Measurements from ENCODE around the gene BAZ1B. TPM values are rescaled to one million over a fixed set of nuclear protein-coding genes. Genes with fewer than 3 reads are reported as not detected.

BAZ1B gene
- total and polyA plus RNA-seq, 2 donors from 2014 or later = 10.4 to 52.0 TPM

DNA sequence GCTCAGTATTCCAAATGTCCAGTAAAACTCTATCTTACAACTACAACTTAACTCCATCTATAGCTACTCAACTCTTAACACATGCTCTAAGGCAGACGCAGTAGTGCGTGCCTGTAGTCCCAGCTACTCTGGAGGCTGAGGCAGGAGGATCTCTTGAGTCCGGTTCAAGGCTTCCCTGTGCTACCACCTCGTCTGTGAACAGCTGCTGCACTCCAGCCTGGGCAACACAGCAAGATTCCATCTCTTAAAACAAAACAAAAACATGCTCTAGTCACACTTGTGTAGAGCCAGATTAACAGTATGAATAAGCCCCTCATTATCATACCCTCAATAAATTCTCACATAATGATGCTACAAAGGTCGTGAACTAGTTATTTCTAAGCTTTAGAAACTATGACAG, 3.6 kb downstream of the BAZ1B start:
- Histone ChIP-seq H3K36me3 (ENCODE audit: control insufficient read depth in 2 of 3, insufficient read depth in 3 of 3, low read length in 3 of 3) (peaks cover 0 to 13% (median 6%) of the 10 kb centered on the region in 3 donors), H3K4me1 (ENCODE audit: control insufficient read depth in 2 of 3, insufficient read depth in 2 of 3, low read depth in 1 of 3, low read length in 3 of 3) (peaks cover 0 to 20% (median 16%) of the 10 kb centered on the region in 3 donors), H3K27ac (ENCODE audit: low read depth in 2 of 2, low read length in 2 of 2) (no peak overlapping the region), H3K27me3 (ENCODE audit: control insufficient read depth, insufficient read depth, low read length) (no peaks in the 10 kb centered on the region), H3K9ac (ENCODE audit: low read length in 3 of 3) (no peak overlapping the region), H3K9me3 (ENCODE audit: control insufficient read depth in 2 of 3, insufficient read depth in 1 of 3, low read length in 3 of 3) (no peaks in the 10 kb centered on the region), H3K4me3 (ENCODE audit: low read length in 3 of 3) (no peak overlapping the region)
- TF ChIP-seq, protein P1, sequence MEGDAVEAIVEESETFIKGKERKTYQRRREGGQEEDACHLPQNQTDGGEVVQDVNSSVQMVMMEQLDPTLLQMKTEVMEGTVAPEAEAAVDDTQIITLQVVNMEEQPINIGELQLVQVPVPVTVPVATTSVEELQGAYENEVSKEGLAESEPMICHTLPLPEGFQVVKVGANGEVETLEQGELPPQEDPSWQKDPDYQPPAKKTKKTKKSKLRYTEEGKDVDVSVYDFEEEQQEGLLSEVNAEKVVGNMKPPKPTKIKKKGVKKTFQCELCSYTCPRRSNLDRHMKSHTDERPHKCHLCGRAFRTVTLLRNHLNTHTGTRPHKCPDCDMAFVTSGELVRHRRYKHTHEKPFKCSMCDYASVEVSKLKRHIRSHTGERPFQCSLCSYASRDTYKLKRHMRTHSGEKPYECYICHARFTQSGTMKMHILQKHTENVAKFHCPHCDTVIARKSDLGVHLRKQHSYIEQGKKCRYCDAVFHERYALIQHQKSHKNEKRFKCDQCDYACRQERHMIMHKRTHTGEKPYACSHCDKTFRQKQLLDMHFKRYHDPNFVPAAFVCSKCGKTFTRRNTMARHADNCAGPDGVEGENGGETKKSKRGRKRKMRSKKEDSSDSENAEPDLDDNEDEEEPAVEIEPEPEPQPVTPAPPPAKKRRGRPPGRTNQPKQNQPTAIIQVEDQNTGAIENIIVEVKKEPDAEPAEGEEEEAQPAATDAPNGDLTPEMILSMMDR (IDR thresholded peaks at IDR 0.05; ENCODE audit: borderline replicate concordance, extremely low read depth, insufficient read depth) = no peak
- no peak for FAIRE-seq
- no peak for DNase-seq
- intact Hi-C loops (cut with DNase I) = no loop called here

DNA sequence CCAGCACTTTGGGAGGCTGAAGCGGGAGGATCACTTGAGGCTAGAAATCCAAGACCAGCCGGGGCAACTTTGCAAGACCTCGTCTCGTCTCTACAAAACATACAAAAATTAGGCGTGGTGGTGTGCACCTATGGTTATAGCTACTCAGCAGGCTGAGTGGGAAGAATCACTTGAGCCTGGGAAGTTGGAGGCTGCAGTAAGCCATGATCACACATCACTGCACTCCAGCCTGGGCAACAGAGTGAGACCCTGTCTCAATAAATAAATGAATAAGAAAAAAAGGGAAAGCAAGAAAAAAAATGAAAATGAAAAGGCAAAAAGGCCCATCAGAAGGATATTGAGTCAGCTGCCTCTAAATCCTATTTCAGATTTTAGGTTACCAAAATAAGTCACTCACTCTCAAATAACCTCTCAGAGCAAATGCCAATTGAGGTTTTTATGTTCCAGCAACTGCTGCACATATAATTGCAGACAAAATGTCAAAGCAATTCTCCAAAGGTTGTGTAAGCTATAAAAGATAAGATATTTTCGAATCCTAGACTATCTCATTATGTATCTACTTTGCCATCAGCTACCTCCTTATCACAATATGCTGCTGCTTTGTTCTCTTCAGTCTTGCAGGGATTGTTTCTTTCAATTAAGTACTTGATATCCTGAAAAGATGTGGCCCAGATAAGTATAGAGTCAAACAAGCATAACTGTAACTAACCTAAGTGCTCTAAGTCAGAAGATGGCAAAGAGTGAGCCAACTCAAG, 4.7 kb downstream of the BAZ1B start:
- no peak overlapping the region for H3K4me3 ChIP-seq (ENCODE audit: low read length in 3 of 3)
- DNase-seq (no peak), FAIRE-seq (no peak)
- intact Hi-C loops (cut with DNase I) = no loop called here
- H3K36me3 ChIP-seq (ENCODE audit: control insufficient read depth in 2 of 3, insufficient read depth in 3 of 3, low read length in 3 of 3) = peaks cover 0 to 14% (median 6%) of the 10 kb centered on the region in 3 donors
- no peak overlapping the region for H3K27ac ChIP-seq (ENCODE audit: low read depth in 2 of 2, low read length in 2 of 2)
- H3K9ac ChIP-seq (ENCODE audit: low read length in 3 of 3) = no peak overlapping the region
- TF ChIP-seq, protein P1 (IDR thresholded peaks at IDR 0.05; ENCODE audit: borderline replicate concordance, extremely low read depth, insufficient read depth) = no peak
- H3K27me3 ChIP-seq (ENCODE audit: control insufficient read depth, insufficient read depth, low read length) = no peaks in the 10 kb centered on the region
- peaks cover 0 to 20% (median 16%) of the 10 kb centered on the region in 3 donors for H3K4me1 ChIP-seq (ENCODE audit: control insufficient read depth in 2 of 3, insufficient read depth in 2 of 3, low read depth in 1 of 3, low read length in 3 of 3)
- no peaks in the 10 kb centered on the region for H3K9me3 ChIP-seq (ENCODE audit: control insufficient read depth in 2 of 3, insufficient read depth in 1 of 3, low read length in 3 of 3)

DNA sequence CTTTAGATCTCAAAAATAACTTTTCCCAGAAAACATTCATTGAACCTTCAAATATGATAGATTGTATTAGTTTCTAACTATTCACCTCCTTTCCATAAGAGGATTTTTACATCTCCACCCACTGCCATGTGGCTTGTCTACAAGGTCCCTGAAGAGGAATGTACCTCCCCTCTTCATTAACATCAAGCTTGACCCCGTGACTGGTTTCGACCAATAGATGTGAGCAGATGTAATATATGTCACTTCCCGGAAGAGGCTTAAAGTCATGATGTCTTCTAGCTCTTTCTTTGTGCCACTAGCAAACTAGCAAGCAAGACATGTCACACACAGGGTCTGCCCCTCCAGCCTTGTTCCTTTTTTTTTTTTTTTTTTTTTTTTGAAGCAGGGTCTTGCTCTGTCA, 6.9 kb downstream of the BAZ1B start:
- H3K4me1 ChIP-seq (ENCODE audit: control insufficient read depth in 2 of 3, insufficient read depth in 2 of 3, low read depth in 1 of 3, low read length in 3 of 3) = peaks cover 0 to 14% (median 10%) of the 10 kb centered on the region in 3 donors
- H3K4me3 ChIP-seq (ENCODE audit: low read length in 3 of 3) = no peak overlapping the region
- no peak overlapping the region for H3K9ac ChIP-seq (ENCODE audit: low read length in 3 of 3)
- DNase-seq (no peak), FAIRE-seq (no peak)
- intact Hi-C loops (cut with DNase I) = no loop called here
- H3K9me3 ChIP-seq (ENCODE audit: control insufficient read depth in 2 of 3, insufficient read depth in 1 of 3, low read length in 3 of 3) = no peaks in the 10 kb centered on the region
- peaks cover 0 to 20% (median 9%) of the 10 kb centered on the region in 3 donors for H3K36me3 ChIP-seq (ENCODE audit: control insufficient read depth in 2 of 3, insufficient read depth in 3 of 3, low read length in 3 of 3)
- H3K27ac ChIP-seq (ENCODE audit: low read depth in 2 of 2, low read length in 2 of 2) = no peak overlapping the region
- no peaks in the 10 kb centered on the region for H3K27me3 ChIP-seq (ENCODE audit: control insufficient read depth, insufficient read depth, low read length)
- TF ChIP-seq, protein P1 (IDR thresholded peaks at IDR 0.05; ENCODE audit: borderline replicate concordance, extremely low read depth, insufficient read depth) = no peak

All from kidney (tissue), 14 donors.